SK-N-MC (cell line): ENCODE data around the gene GRPEL1.

Source experiments
- DNase-seq: peaks from one replicate; pipeline ENCODE4 v3.0.0-alpha.2; 2011; ENCODE audit warnings: low read depth, low spot score
- H3K27ac ChIP-seq: fragments of 200-600 bp; sonication (generic); 2 replicates; pipeline ENCODE4 v1.5.1; 2016; ENCODE audit warnings: mixed run types
- H3K36me3 ChIP-seq: fragments of 200-600 bp; sonication (generic); 2 replicates; pipeline ENCODE4 v1.6.1; 2017; ENCODE audit warnings: antibody characterized with exemption, low read length, mixed read lengths; ENCODE audit not compliant: insufficient read depth
- H3K4me3 ChIP-seq: fragments of 200-600 bp; sonication (generic); 2 replicates; pipeline ENCODE4 v1.5.1; 2016
- H3K9ac ChIP-seq: fragments of 200-600 bp; sonication (generic); 2 replicates; pipeline ENCODE4 v1.8.0; 2017; ENCODE audit warnings: mixed run types, mixed read lengths; ENCODE audit not compliant: insufficient read length
- H3K9me3 ChIP-seq: fragments of 200-600 bp; sonication (generic); 2 replicates; pipeline ENCODE4 v1.6.1; 2017; ENCODE audit warnings: low read depth, mild to moderate bottlenecking, antibody characterized with exemption, low read length, moderate library complexity, mixed read lengths
- EZH2 ChIP-seq: fragments of 200-600 bp; sonication (generic); IDR thresholded peaks from one replicate; pipeline ENCODE4 v1.6.1; 2017; ENCODE audit warnings: antibody characterized with exemption
- FOXP2 ChIP-seq: optimal IDR thresholded peaks from 2 replicates; pipeline ENCODE3; 2011; ENCODE audit warnings: mild to moderate bottlenecking, moderate library complexity; ENCODE audit not compliant: insufficient read depth; ENCODE audit errors: extremely low read length, control extremely low read depth
- POLR2AphosphoS5 ChIP-seq: IDR thresholded peaks from 2 replicates; pipeline ENCODE4 v1.6.1; 2012; ENCODE audit warnings: mild to moderate bottlenecking, low read depth, low read length, borderline replicate concordance

Gene GRPEL1

GRCh38 chr4:7014815-7015214 lies 53.0 kb downstream of the GRPEL1 start:
- no peaks in the 10 kb centered on the region for H3K9me3 ChIP-seq
- H3K27ac ChIP-seq = no peak overlapping the region
- peaks cover 3% of the 10 kb centered on the region; the same call in 1 of the 2 replicates for H3K36me3 ChIP-seq
- H3K4me3 ChIP-seq = no peak overlapping the region
- H3K9ac ChIP-seq = no peak overlapping the region
- TF ChIP-seq FOXP2 = no peak
- TF ChIP-seq POLR2AphosphoS5 = no peak
- no peak for TF ChIP-seq EZH2
- no peak for DNase-seq

- no peak overlapping the region for H3K27ac ChIP-seq
- H3K9me3 ChIP-seq = no peaks in the 10 kb centered on the region
- no peak for DNase-seq
- no peak for TF ChIP-seq FOXP2
- TF ChIP-seq EZH2 = no peak
- H3K9ac ChIP-seq = no peak overlapping the region
- peaks cover 3% of the 10 kb centered on the region; the same call in 1 of the 2 replicates for H3K36me3 ChIP-seq
- no peak overlapping the region for H3K4me3 ChIP-seq
Measured at GRCh38 chr4:7013175-7013574, 54.7 kb downstream of the GRPEL1 start.

GRCh38 chr4:7009564-7009963 lies 58.3 kb downstream of the GRPEL1 start:
- Histone ChIP-seq H3K4me3 (no peak overlapping the region), H3K9me3 (no peaks in the 10 kb centered on the region), H3K27ac (no peak overlapping the region), H3K9ac (no peak overlapping the region), H3K36me3 (peaks cover 3% of the 10 kb centered on the region; the same call in 1 of the 2 replicates)
- TF ChIP-seq FOXP2 (no peak), POLR2AphosphoS5 (no peak), EZH2 (no peak)
- no peak for DNase-seq
